Activated T-cell treated with anti-CD3 and anti-CD28 coated beads, Interleukin-2, amount 50 U/mL, for 48 hours (primary cell): ENCODE results near the gene H2AZ2.
"Not testable (repeated sequence)": the region's sequence is repeated elsewhere in the genome, so short reads cannot be mapped to it uniquely, and the experiment has no call there.

Experiments
- DNase-seq, 2 experiments: peaks; one replicate each; pipeline ENCODE4 v3.0.0-alpha.2; 2020

The H2AZ2 gene

GRCh38 chr7:44847920-44848634 is at the start of gene H2AZ2:
Gene H2AZ2, minus strand, starts transcription at chr7:44848087. Its CDS starts 116 bp downstream, at chr7:44847971.
- peak; percentile 100 for DNase-seq

- DNase-seq: no peak
Measured at GRCh38 chr7:44897309-44897708, 49.4 kb upstream of the H2AZ2 start.

- no peak for DNase-seq
Measured at GRCh38 chr7:44894888-44895580, 47.1 kb upstream of the H2AZ2 start.

- DNase-seq: no peak
Measured at GRCh38 chr7:44893710-44894234, 45.9 kb upstream of the H2AZ2 start.

GRCh38 chr7:44891791-44892190 is 43.9 kb upstream of the H2AZ2 start:
- no peak for DNase-seq

GRCh38 chr7:44891372-44891771 is 43.5 kb upstream of the H2AZ2 start:
- peak; percentile 34 to 50 for DNase-seq

- no peak for DNase-seq
Measured at GRCh38 chr7:44889086-44889781, 41.3 kb upstream of the H2AZ2 start.

GRCh38 chr7:44887293-44887692 is 39.4 kb upstream of the H2AZ2 start:
- DNase-seq: no peak

GRCh38 chr7:44885394-44886317 is 37.8 kb upstream of the H2AZ2 start, which contains the start of gene PURB:
Gene PURB, minus strand, starts transcription at chr7:44885530. Its CDS starts 182 bp downstream, at chr7:44885348.
- peak; percentile 96 to 98 for DNase-seq

GRCh38 chr7:44884621-44885393 is 36.9 kb upstream of the H2AZ2 start:
- peak; percentile 58 to 71 for DNase-seq

GRCh38 chr7:44883961-44884620 is 36.2 kb upstream of the H2AZ2 start:
- no peak for DNase-seq

GRCh38 chr7:44882899-44883298 is 35.0 kb upstream of the H2AZ2 start:
- no peak for DNase-seq

DNA sequence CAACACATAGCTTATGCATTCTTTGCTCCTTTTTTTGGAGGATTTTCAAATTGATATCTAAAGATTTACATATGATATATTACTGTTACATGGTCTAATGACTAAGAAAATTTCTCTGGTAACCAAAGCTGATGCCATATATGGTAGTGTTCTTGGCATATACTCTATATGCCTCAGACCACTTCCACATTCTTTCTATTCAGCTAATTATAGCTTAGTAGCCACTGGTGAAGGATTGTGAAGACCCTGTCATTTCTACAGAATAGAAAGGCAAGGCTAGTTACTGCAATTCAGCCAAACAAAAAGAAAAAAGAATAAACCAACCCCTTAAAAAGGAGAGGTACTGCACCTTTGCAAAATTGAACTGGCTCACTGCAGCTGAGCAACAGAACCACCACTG is 33.7 kb upstream of the H2AZ2 start:
- DNase-seq: no peak

DNA sequence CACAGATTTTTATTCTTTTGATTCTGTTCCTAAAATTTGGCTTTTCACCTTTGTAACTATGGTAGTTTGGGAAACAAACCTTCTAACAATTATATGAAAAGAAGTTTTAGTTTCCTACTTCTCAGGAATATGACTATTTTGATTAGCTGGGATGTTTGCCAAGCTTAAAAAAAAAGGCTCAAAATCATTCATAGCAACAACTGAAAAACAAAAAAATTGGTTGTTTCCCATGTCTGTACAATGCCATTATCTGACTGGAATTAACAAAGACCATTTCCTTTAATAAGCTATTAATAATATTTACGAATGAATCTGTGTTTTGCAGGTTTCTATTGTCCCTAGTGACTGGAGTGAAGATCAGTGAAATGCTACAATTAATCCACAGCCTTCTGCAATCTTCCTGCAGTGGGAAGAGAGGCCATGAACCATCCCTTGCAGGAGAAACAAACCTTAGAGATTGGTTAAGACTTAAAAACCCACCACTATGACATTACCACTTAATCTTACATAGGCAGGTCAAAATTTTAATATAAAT is 33.2 kb upstream of the H2AZ2 start:
- no peak for DNase-seq

GRCh38 chr7:44880317-44881018 is 32.6 kb upstream of the H2AZ2 start:
- DNase-seq: no peak

GRCh38 chr7:44876393-44876792 is 28.5 kb upstream of the H2AZ2 start:
- DNase-seq: no peak

DNA sequence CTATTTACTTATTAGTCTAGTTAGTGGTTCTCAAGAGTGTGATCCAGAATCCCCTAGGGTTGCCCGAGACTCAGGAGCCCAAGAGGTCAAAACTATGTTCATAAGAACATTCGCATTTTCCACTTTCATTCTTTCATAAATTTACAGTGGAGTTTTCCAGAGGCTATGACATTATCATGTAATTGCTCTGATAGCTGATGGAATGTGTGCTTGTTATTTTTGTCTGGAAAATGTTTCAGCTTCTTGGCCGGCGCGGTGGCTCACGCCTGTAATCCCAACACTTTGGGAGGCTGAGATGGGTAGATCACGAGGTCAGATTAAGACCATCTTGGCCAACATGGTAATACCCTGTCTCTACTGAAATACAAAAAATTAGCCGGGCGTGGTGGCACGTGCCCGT is 27.4 kb upstream of the H2AZ2 start:
- DNase-seq: no peak

GRCh38 chr7:44872787-44873186 is 24.9 kb upstream of the H2AZ2 start:
- DNase-seq: no peak

GRCh38 chr7:44871918-44872317 is 24.0 kb upstream of the H2AZ2 start:
- DNase-seq: not testable (repeated sequence)

DNA sequence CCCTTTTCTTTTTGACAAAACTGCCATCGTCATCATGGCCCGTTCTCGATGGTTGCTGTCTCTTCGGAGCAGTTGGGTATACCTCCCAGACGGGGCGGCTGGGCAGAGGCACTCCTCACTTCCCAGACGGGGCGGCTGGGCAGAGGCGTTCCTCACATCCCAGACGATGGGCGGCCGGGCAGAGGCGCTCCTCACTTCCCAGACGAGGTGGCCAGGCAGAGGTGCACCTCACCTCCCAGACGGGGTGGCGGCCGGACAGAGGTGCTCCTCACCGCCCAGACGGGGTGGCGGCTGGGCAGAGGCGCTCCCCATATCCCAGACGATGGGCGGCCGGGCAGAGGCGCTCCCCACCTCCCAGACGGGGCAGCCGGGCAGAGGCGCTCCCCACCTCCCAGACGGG is 22.9 kb upstream of the H2AZ2 start:
- not testable (repeated sequence) for DNase-seq
